Breast epithelium (tissue), 4 donors: ENCODE results near the gene HDGF. TPM values are rescaled to one million over a fixed set of nuclear protein-coding genes. Genes with fewer than 3 reads are reported as not detected.

Source experiments
- DNase-seq, 2 donors: peaks; one replicate each; pipeline ENCODE4 v3.0.0-alpha.2; 2019; ENCODE audit warnings: low spot score in 2 of 2
- H3K27ac ChIP-seq, 2 donors: fragments of 200-600 bp; sonication (generic) in 1 of 2; one replicate each; pipeline ENCODE4 v1.5.1; 2016 to 2019; ENCODE audit warnings: mild to moderate bottlenecking in 1 of 2
- H3K27me3 ChIP-seq, 2 donors: fragments of 200-600 bp; sonication (generic) in 1 of 2; one replicate each; pipeline versions ENCODE4 v1.5.1 to v1.6.0; 2017 to 2019; ENCODE audit warnings: control low read depth in 1 of 2, mild to moderate bottlenecking in 1 of 2
- H3K36me3 ChIP-seq: fragments of 200-600 bp; one replicate; pipeline ENCODE4 v1.5.1; 2019
- H3K4me1 ChIP-seq, 2 donors: fragments of 200-600 bp; sonication (generic); one replicate each; pipeline ENCODE4 v1.5.1; 2016 to 2019; ENCODE audit warnings: control low read depth in 1 of 2
- H3K4me3 ChIP-seq, 3 donors: fragments of 200-600 bp; sonication (generic); 1 replicate in 2 of 3; 2 replicates in 1 of 3; pipeline ENCODE4 v1.5.1; 2016 to 2019; ENCODE audit warnings: mild to moderate bottlenecking in 3 of 3, moderate library complexity in 2 of 3
- H3K9me3 ChIP-seq, 2 donors: fragments of 200-600 bp; sonication (generic) in 1 of 2; one replicate each; pipeline ENCODE4 v1.5.1; 2016 to 2019; ENCODE audit warnings: control low read depth in 1 of 2
- POLR2A ChIP-seq: fragments of 450-650 bp; IDR thresholded peaks from one replicate; pipeline ENCODE4 v1.6.1; 2016; ENCODE audit warnings: antibody characterized with exemption, mild to moderate bottlenecking, moderate library complexity
- POLR2AphosphoS5 ChIP-seq, 3 donors: sonication (generic); formaldehyde crosslinking; IDR thresholded peaks; one replicate each; pipeline ENCODE4 v1.6.1; 2017; ENCODE audit warnings: antibody characterized with exemption in 3 of 3
- intact Hi-C: fragments of 100-400 bp; cut with DNase I; formaldehyde crosslinking; loops from one replicate; pipeline ENCODE4 v1.15.1; 2023; ENCODE audit warnings: low total_unique reads
- total RNA-seq, 3 donors: library from RNA; depleted of rRNA; stranded (reverse); fragments of >200 nt; gene quantifications; one replicate each; pipeline ENCODE4 v1.1.0, GENCODE V29; 2016
- TF ChIP-seq, protein P1 (sequence below), 3 donors: fragments of 450-650 bp; IDR thresholded peaks; one replicate each; pipeline ENCODE4 v1.5.1; 2016 to 2017; ENCODE audit warnings: antibody characterized with exemption in 3 of 3, mild to moderate bottlenecking in 3 of 3, moderate library complexity in 3 of 3

HDGF gene
- total RNA-seq, 3 donors from 2014 or later: 133 to 178 (median 173) TPM

DNA sequence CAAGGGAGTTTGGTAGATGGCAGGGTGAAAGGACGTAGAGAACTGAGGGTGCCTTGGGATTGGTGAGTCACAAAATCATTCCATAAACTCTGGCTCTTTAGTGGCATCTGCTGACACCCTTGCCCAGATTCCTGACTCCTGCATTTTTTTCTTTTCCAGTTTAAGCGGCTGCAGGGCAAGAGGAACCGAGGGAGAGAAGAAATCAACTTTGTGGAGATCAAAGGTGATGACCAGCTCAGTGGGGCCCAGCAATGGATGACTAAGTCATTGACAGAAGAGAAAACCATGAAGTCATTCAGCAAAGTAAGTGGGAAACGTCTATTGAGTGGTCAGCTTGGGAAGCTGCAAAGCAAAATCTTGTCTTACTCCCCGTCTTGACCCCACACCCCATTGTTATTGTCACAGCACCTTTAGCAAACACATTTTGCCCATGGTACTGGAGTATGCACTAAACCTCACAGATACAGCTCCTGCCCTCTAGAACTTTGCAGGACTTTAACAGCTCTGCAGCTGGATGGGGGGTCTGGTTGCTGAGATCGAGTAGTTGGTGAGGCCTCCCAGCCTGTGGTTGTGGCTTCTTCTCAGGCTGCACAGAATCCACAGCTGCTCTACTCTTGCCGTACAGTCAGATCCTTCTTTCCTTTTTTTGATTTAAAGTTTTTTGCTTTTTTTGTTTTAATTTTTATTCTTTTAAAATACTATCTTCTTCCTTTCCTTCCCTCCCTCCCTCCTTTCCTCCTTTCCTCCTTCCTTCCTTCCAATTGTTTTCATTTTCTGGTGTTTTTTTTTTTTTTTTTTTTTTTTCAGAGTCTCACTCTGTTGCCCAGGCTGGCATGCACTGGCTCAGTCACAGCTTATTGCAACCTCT is 43.3 kb upstream of the HDGF start:
- no peak overlapping the region for H3K27ac ChIP-seq
- DNase-seq: no peak
- no peaks in the 10 kb centered on the region for H3K9me3 ChIP-seq
- no peak overlapping the region for H3K4me3 ChIP-seq
- intact Hi-C loops: no loop called here
- H3K4me1 ChIP-seq: no peaks in the 10 kb centered on the region
- no peaks in the 10 kb centered on the region for H3K27me3 ChIP-seq
- H3K36me3 ChIP-seq: no peaks in the 10 kb centered on the region
- TF ChIP-seq POLR2A (no peak), POLR2AphosphoS5 (IDR thresholded peaks at IDR 0.05) (no peak)
- TF ChIP-seq, protein P1, sequence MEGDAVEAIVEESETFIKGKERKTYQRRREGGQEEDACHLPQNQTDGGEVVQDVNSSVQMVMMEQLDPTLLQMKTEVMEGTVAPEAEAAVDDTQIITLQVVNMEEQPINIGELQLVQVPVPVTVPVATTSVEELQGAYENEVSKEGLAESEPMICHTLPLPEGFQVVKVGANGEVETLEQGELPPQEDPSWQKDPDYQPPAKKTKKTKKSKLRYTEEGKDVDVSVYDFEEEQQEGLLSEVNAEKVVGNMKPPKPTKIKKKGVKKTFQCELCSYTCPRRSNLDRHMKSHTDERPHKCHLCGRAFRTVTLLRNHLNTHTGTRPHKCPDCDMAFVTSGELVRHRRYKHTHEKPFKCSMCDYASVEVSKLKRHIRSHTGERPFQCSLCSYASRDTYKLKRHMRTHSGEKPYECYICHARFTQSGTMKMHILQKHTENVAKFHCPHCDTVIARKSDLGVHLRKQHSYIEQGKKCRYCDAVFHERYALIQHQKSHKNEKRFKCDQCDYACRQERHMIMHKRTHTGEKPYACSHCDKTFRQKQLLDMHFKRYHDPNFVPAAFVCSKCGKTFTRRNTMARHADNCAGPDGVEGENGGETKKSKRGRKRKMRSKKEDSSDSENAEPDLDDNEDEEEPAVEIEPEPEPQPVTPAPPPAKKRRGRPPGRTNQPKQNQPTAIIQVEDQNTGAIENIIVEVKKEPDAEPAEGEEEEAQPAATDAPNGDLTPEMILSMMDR (IDR thresholded peaks at IDR 0.05): no peak

DNA sequence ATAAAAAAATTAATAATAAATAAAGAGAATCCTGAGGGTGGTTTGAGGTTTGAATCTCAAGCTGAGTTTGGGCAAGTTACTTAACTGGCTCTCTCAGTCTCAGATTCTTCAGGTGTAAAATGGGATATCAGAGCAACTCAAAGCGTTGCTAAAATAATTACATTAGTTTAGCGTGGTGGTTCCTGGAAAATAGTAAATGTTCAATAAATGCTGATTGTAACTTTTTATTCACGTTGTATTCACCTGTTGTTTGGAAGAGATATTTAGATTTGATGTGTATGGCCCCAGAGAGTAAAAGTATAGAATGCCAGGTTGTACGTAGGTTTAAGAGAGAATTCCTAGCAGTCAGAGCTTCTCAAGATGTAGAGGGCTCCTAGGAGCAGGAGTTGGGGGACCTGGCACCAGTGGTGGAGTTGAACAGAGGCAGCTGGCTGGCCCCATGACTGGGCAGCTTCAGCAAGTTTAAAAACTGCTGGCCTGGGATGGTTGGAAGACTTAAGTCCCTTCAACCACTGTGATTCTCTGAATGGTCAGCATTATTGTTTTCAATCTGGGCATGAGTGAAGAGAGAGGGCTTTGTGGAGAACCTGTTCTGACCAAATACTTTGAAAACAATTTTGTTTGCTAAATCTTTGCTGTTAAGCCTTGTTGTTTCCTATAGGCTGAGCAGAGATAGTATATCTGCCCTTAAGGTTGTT is 38.3 kb upstream of the HDGF start:
- intact Hi-C loops: loop anchor here (10.0 kb wide), 1 partner anchor 1055 kb away; no protein-coding TSS in a partner anchor
- H3K27ac ChIP-seq: no peak overlapping the region
- H3K4me3 ChIP-seq: no peak overlapping the region
- no peaks in the 10 kb centered on the region for H3K9me3 ChIP-seq
- no peak for TF ChIP-seq POLR2A
- TF ChIP-seq, protein P1 (IDR thresholded peaks at IDR 0.05): no peak
- no peak for TF ChIP-seq POLR2AphosphoS5 (IDR thresholded peaks at IDR 0.05)
- no peaks in the 10 kb centered on the region for H3K4me1 ChIP-seq
- H3K36me3 ChIP-seq: no peaks in the 10 kb centered on the region
- no peak for DNase-seq
- no peaks in the 10 kb centered on the region for H3K27me3 ChIP-seq

DNA sequence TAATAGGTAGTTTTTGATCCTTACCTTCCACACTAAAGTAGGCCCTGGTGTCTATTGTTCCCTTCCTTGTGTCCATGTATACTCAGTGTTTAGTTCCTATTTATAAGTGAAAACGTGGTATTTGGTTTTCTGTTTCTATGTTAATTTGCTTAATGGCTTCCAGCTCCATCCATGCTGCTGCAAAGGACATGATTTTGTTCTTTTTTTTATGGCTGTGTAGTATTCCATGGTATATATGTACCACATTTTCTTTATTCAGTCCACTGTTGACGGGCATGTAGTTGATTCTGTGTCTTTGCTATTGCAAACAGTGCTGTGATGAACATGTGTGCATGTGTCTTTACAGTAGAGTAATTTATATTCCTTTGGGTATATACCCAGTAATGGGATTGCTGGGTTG is 36.7 kb upstream of the HDGF start:
- intact Hi-C loops: loop anchor here (10.0 kb wide), 1 partner anchor 1053 kb away; no protein-coding TSS in a partner anchor
- Histone ChIP-seq H3K27ac (no peak overlapping the region), H3K4me3 (no peak overlapping the region), H3K4me1 (no peaks in the 10 kb centered on the region), H3K36me3 (no peaks in the 10 kb centered on the region), H3K27me3 (no peaks in the 10 kb centered on the region), H3K9me3 (no peaks in the 10 kb centered on the region)
- TF ChIP-seq, protein P1 (IDR thresholded peaks at IDR 0.05): no peak
- no peak for TF ChIP-seq POLR2AphosphoS5 (IDR thresholded peaks at IDR 0.05)
- TF ChIP-seq POLR2A: no peak
- DNase-seq: no peak

DNA sequence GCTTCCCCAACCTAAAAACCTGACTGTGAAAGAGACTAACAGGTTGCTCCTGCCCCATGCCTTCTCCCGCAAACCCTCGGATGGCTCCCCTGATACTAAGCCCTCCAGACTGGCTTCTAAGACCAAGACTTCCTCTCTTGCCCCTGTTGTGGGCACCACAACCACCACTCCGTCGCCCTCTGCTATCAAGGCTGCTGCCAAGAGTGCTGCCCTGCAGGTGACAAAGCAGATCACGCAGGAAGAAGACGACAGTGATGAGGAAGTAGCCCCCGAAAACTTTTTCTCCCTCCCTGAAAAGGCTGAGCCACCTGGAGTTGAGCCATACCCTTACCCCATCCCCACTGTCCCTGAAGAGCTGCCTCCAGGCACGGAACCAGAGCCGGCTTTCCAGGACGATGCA is 35.2 kb upstream of the HDGF start:
- no peak for TF ChIP-seq POLR2A
- TF ChIP-seq, protein P1 (IDR thresholded peaks at IDR 0.05): no peak
- DNase-seq: no peak
- intact Hi-C loops: loop anchor here (10.0 kb wide), 1 partner anchor 1052 kb away; no protein-coding TSS in a partner anchor

DNA sequence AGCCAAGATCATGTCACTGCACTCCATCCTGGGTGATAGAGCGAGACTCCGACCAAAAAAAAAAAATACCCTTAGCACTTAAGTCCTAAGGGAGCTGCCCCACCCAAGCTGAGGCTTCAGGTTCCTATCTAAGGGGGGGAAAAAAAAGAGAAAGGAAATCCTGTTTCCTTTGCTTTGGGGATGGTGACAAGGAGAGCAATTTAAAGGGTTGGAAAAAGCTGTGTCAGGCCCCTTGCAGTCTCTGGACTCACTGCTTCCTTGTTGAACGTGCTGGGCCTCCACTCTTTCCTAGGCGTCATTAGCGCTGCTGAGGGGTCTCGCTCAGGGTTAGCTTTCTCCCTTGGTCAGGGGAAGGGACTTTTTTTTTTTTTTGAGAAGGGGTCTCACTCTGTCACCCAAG is 34.0 kb upstream of the HDGF start:
- no peaks in the 10 kb centered on the region for H3K36me3 ChIP-seq
- TF ChIP-seq, protein P1 (IDR thresholded peaks at IDR 0.05): no peak
- TF ChIP-seq POLR2AphosphoS5 (IDR thresholded peaks at IDR 0.05) (no peak), POLR2A (no peak)

More for the DNA sequence above, 35.2 kb upstream of the HDGF start:
- Histone ChIP-seq H3K9me3 (no peaks in the 10 kb centered on the region), H3K4me3 (no peak overlapping the region), H3K27me3 (no peaks in the 10 kb centered on the region), H3K36me3 (no peaks in the 10 kb centered on the region), H3K4me1 (no peaks in the 10 kb centered on the region), H3K27ac (no peak overlapping the region)

More for the DNA sequence above, 34.0 kb upstream of the HDGF start:
- DNase-seq: no peak
- H3K27me3 ChIP-seq: no peaks in the 10 kb centered on the region
- H3K27ac ChIP-seq: no peak overlapping the region
- intact Hi-C loops: loop anchor here (10.0 kb wide), 1 partner anchor 1051 kb away; no protein-coding TSS in a partner anchor
- no peak overlapping the region for H3K4me3 ChIP-seq
- H3K4me1 ChIP-seq: no peaks in the 10 kb centered on the region
- no peaks in the 10 kb centered on the region for H3K9me3 ChIP-seq
